ENCODE results near the gene GJA4.
"Not testable (repeated sequence)": the region's sequence is repeated elsewhere in the genome, so short reads cannot be mapped to it uniquely, and the experiment has no call there.

GJA4 gene

GRCh38 chr1:34795916-34796315 is 3.1 kb downstream of the GJA4 start:
- Mint-ChIP-seq H3K27ac (no peak overlapping the region), H3K4me1 (no peaks in the 10 kb centered on the region), H3K4me3 (peak overlapping the region in 1 of 3 experiments; percentile 21)

GRCh38 chr1:34796990-34797389 is 4.2 kb downstream of the GJA4 start:
- H3K4me3 Mint-ChIP-seq = peak overlapping the region in 1 of 3 experiments; percentile 7
- H3K36me3 Mint-ChIP-seq (ENCODE audit: low read depth) = no peaks in the 10 kb centered on the region
- H3K4me1 Mint-ChIP-seq = no peaks in the 10 kb centered on the region
- peaks cover 31% of the 10 kb centered on the region for H3K27me3 Mint-ChIP-seq (ENCODE audit: low read depth)
- no peak for TF ChIP-seq CTCF (IDR thresholded peaks at IDR 0.05; ENCODE audit: unreplicated experiment in 3 of 3)
- H3K9me3 Mint-ChIP-seq = no peaks in the 10 kb centered on the region
- no peak overlapping the region for H3K27ac Mint-ChIP-seq

More at GRCh38 chr1:34795916-34796315, 3.1 kb downstream of the GJA4 start:
- TF ChIP-seq CTCF (IDR thresholded peaks at IDR 0.05; ENCODE audit: unreplicated experiment in 3 of 3) = no peak
- H3K27me3 Mint-ChIP-seq (ENCODE audit: low read depth) = peaks cover 41% of the 10 kb centered on the region
- H3K9me3 Mint-ChIP-seq = no peaks in the 10 kb centered on the region
- no peaks in the 10 kb centered on the region for H3K36me3 Mint-ChIP-seq (ENCODE audit: low read depth)

GRCh38 chr1:34800214-34800613 is 7.4 kb downstream of the GJA4 start:
- H3K36me3 Mint-ChIP-seq (ENCODE audit: low read depth) = no peaks in the 10 kb centered on the region
- TF ChIP-seq CTCF (IDR thresholded peaks at IDR 0.05; ENCODE audit: unreplicated experiment in 3 of 3) = no peak
- H3K4me3 Mint-ChIP-seq = no peak overlapping the region
- peaks cover 10% of the 10 kb centered on the region for H3K27me3 Mint-ChIP-seq (ENCODE audit: low read depth)
- no peaks in the 10 kb centered on the region for H3K4me1 Mint-ChIP-seq
- peaks cover 3% of the 10 kb centered on the region for H3K9me3 Mint-ChIP-seq
- no peak overlapping the region for H3K27ac Mint-ChIP-seq

GRCh38 chr1:34803770-34804169 is 11.0 kb downstream of the GJA4 start:
- no peaks in the 10 kb centered on the region for H3K4me1 Mint-ChIP-seq
- H3K27me3 Mint-ChIP-seq (ENCODE audit: low read depth) = peaks cover 4% of the 10 kb centered on the region
- TF ChIP-seq CTCF (IDR thresholded peaks at IDR 0.05; ENCODE audit: unreplicated experiment in 3 of 3) = no peak

GRCh38 chr1:34806396-34806795 is 13.6 kb downstream of the GJA4 start:
- Mint-ChIP-seq H3K9me3 (peaks cover 9% of the 10 kb centered on the region), H3K27ac (no peak overlapping the region), H3K36me3 (ENCODE audit: low read depth) (no peaks in the 10 kb centered on the region), H3K4me1 (no peaks in the 10 kb centered on the region), H3K4me3 (no peak overlapping the region), H3K27me3 (ENCODE audit: low read depth) (no peaks in the 10 kb centered on the region)
- TF ChIP-seq CTCF (IDR thresholded peaks at IDR 0.05; ENCODE audit: unreplicated experiment in 3 of 3) = no peak

More at GRCh38 chr1:34803770-34804169, 11.0 kb downstream of the GJA4 start:
- Mint-ChIP-seq H3K27ac (no peak overlapping the region), H3K36me3 (ENCODE audit: low read depth) (no peaks in the 10 kb centered on the region), H3K9me3 (peaks cover 3% of the 10 kb centered on the region), H3K4me3 (no peak overlapping the region)

GRCh38 chr1:34808051-34808810 is 15.4 kb downstream of the GJA4 start:
- Mint-ChIP-seq H3K27ac (no peak overlapping the region), H3K4me1 (no peaks in the 10 kb centered on the region), H3K9me3 (peaks cover 9% of the 10 kb centered on the region), H3K36me3 (ENCODE audit: low read depth) (no peaks in the 10 kb centered on the region), H3K4me3 (no peak overlapping the region), H3K27me3 (ENCODE audit: low read depth) (no peaks in the 10 kb centered on the region)
- TF ChIP-seq CTCF (IDR thresholded peaks at IDR 0.05; ENCODE audit: unreplicated experiment in 3 of 3) = no peak

- H3K27me3 Mint-ChIP-seq (ENCODE audit: low read depth); H3K4me3 Mint-ChIP-seq; H3K27ac Mint-ChIP-seq; H3K4me1 Mint-ChIP-seq; H3K36me3 Mint-ChIP-seq (ENCODE audit: low read depth); H3K9me3 Mint-ChIP-seq: not testable (repeated sequence)
These were observed 18.0 kb downstream of the GJA4 start for GRCh38 chr1:34810781-34811180.
